ENCODE measurements around the gene SYCE1.
"Not testable (repeated sequence)": the region's sequence is repeated elsewhere in the genome, so short reads cannot be mapped to it uniquely, and the experiment has no call there.

SYCE1 gene

GRCh38 chr10:133568831-133569527 is 3.6 kb upstream of the SYCE1 start:
- H3K4me1 Mint-ChIP-seq (ENCODE audit: low read depth); H3K27me3 Mint-ChIP-seq; H3K9me3 Mint-ChIP-seq (ENCODE audit: low read depth); H3K27ac Mint-ChIP-seq; H3K36me3 Mint-ChIP-seq; H3K4me3 Mint-ChIP-seq: not testable (repeated sequence)

GRCh38 chr10:133568287-133568614 is 2.9 kb upstream of the SYCE1 start:
- Mint-ChIP-seq H3K27me3 (peaks cover 9% of the 10 kb centered on the region), H3K9me3 (ENCODE audit: low read depth) (peaks cover 5% of the 10 kb centered on the region), H3K4me1 (ENCODE audit: low read depth) (no peaks in the 10 kb centered on the region), H3K27ac (no peak overlapping the region), H3K36me3 (peaks cover 6% of the 10 kb centered on the region), H3K4me3 (no peak overlapping the region)

- Mint-ChIP-seq H3K4me3 (no peak overlapping the region), H3K36me3 (peaks cover 2% of the 10 kb centered on the region), H3K9me3 (ENCODE audit: low read depth) (peaks cover under 1% of the 10 kb centered on the region), H3K27me3 (peaks cover 7% of the 10 kb centered on the region), H3K4me1 (ENCODE audit: low read depth) (no peaks in the 10 kb centered on the region), H3K27ac (no peak overlapping the region)
Observed at GRCh38 chr10:133567609-133568286, 2.4 kb upstream of the SYCE1 start.

- Mint-ChIP-seq H3K27ac (no peak overlapping the region), H3K27me3 (peaks cover 7% of the 10 kb centered on the region)
Observed at GRCh38 chr10:133567119-133567518, 1.7 kb upstream of the SYCE1 start.

GRCh38 chr10:133564816-133565215 is 567 bp downstream of the SYCE1 start:
- Mint-ChIP-seq H3K27ac (no peak overlapping the region), H3K4me3 (no peak overlapping the region), H3K4me1 (ENCODE audit: low read depth) (no peaks in the 10 kb centered on the region), H3K36me3 (peaks cover 2% of the 10 kb centered on the region), H3K27me3 (peaks cover 7% of the 10 kb centered on the region), H3K9me3 (ENCODE audit: low read depth) (no peaks in the 10 kb centered on the region)

More at GRCh38 chr10:133567119-133567518, 1.7 kb upstream of the SYCE1 start:
- Mint-ChIP-seq H3K36me3 (peaks cover 2% of the 10 kb centered on the region), H3K4me1 (ENCODE audit: low read depth) (no peaks in the 10 kb centered on the region), H3K9me3 (ENCODE audit: low read depth) (no peaks in the 10 kb centered on the region), H3K4me3 (no peak overlapping the region)

- no peak overlapping the region for H3K4me3 Mint-ChIP-seq
- no peaks in the 10 kb centered on the region for H3K4me1 Mint-ChIP-seq (ENCODE audit: low read depth)
- H3K27me3 Mint-ChIP-seq: peaks cover 6% of the 10 kb centered on the region
- H3K9me3 Mint-ChIP-seq (ENCODE audit: low read depth): no peaks in the 10 kb centered on the region
- peaks cover 2% of the 10 kb centered on the region for H3K36me3 Mint-ChIP-seq
- no peak overlapping the region for H3K27ac Mint-ChIP-seq
Observed at GRCh38 chr10:133559216-133559615, 6.2 kb downstream of the SYCE1 start.

- peaks cover 6% of the 10 kb centered on the region for H3K27me3 Mint-ChIP-seq
- no peaks in the 10 kb centered on the region for H3K9me3 Mint-ChIP-seq (ENCODE audit: low read depth)
- no peaks in the 10 kb centered on the region for H3K4me1 Mint-ChIP-seq (ENCODE audit: low read depth)
- H3K4me3 Mint-ChIP-seq: no peak overlapping the region
- H3K36me3 Mint-ChIP-seq: no peaks in the 10 kb centered on the region
- H3K27ac Mint-ChIP-seq: no peak overlapping the region
Observed at GRCh38 chr10:133557381-133557780, 8.0 kb downstream of the SYCE1 start.

GRCh38 chr10:133555521-133555920 is 9.9 kb downstream of the SYCE1 start:
- Mint-ChIP-seq H3K27me3 (peaks cover 6% of the 10 kb centered on the region), H3K4me1 (ENCODE audit: low read depth) (no peaks in the 10 kb centered on the region), H3K9me3 (ENCODE audit: low read depth) (no peaks in the 10 kb centered on the region), H3K27ac (no peak overlapping the region), H3K36me3 (no peaks in the 10 kb centered on the region), H3K4me3 (no peak overlapping the region)

- Mint-ChIP-seq H3K4me3 (no peak overlapping the region), H3K27ac (no peak overlapping the region), H3K36me3 (no peaks in the 10 kb centered on the region), H3K9me3 (ENCODE audit: low read depth) (no peaks in the 10 kb centered on the region), H3K4me1 (ENCODE audit: low read depth) (no peaks in the 10 kb centered on the region), H3K27me3 (peaks cover 7% of the 10 kb centered on the region)
Observed at GRCh38 chr10:133554600-133554999, 10.8 kb downstream of the SYCE1 start.

- Mint-ChIP-seq H3K36me3 (peaks cover 7% of the 10 kb centered on the region), H3K4me3 (no peak overlapping the region), H3K4me1 (ENCODE audit: low read depth) (peaks cover 9% of the 10 kb centered on the region), H3K27ac (no peak overlapping the region), H3K27me3 (peaks cover 24% of the 10 kb centered on the region), H3K9me3 (ENCODE audit: low read depth) (peaks cover 15% of the 10 kb centered on the region)
Observed at GRCh38 chr10:133544506-133544905, 20.9 kb downstream of the SYCE1 start.

GRCh38 chr10:133541441-133541975 is 23.9 kb downstream of the SYCE1 start:
- H3K27me3 Mint-ChIP-seq; H3K9me3 Mint-ChIP-seq (ENCODE audit: low read depth); H3K36me3 Mint-ChIP-seq; H3K4me1 Mint-ChIP-seq (ENCODE audit: low read depth); H3K27ac Mint-ChIP-seq; H3K4me3 Mint-ChIP-seq: not testable (repeated sequence)

GRCh38 chr10:133537546-133538545 is 27.5 kb downstream of the SYCE1 start:
- Mint-ChIP-seq H3K9me3 (ENCODE audit: low read depth) (no peaks in the 10 kb centered on the region), H3K36me3 (peaks cover 3% of the 10 kb centered on the region), H3K27me3 (no peaks in the 10 kb centered on the region), H3K4me3 (no peak overlapping the region), H3K4me1 (ENCODE audit: low read depth) (no peaks in the 10 kb centered on the region), H3K27ac (no peak overlapping the region)

GRCh38 chr10:133536198-133536597 is 29.2 kb downstream of the SYCE1 start:
- Mint-ChIP-seq H3K4me1 (ENCODE audit: low read depth) (no peaks in the 10 kb centered on the region), H3K9me3 (ENCODE audit: low read depth) (no peaks in the 10 kb centered on the region), H3K4me3 (no peak overlapping the region), H3K27ac (no peak overlapping the region), H3K36me3 (peaks cover 7% of the 10 kb centered on the region), H3K27me3 (peaks cover 2% of the 10 kb centered on the region)

GRCh38 chr10:133534417-133534816 is 31.0 kb downstream of the SYCE1 start:
- Mint-ChIP-seq H3K27me3 (peaks cover 10% of the 10 kb centered on the region), H3K4me3 (no peak overlapping the region), H3K9me3 (ENCODE audit: low read depth) (no peaks in the 10 kb centered on the region), H3K27ac (no peak overlapping the region), H3K36me3 (peaks cover 9% of the 10 kb centered on the region), H3K4me1 (ENCODE audit: low read depth) (peaks cover 7% of the 10 kb centered on the region)

GRCh38 chr10:133532871-133533270 is 32.5 kb downstream of the SYCE1 start:
- Mint-ChIP-seq H3K27ac (no peak overlapping the region), H3K9me3 (ENCODE audit: low read depth) (no peaks in the 10 kb centered on the region), H3K4me1 (ENCODE audit: low read depth) (peaks cover 17% of the 10 kb centered on the region), H3K27me3 (peaks cover 16% of the 10 kb centered on the region), H3K36me3 (peaks cover 9% of the 10 kb centered on the region), H3K4me3 (no peak overlapping the region)

Data from activated naive CD8-positive, alpha-beta T cell (primary cell).